HG03571 (cell line): ENCODE results near the gene C1orf94.

Experiments used
- ATAC-seq: cut with Tn5 transposase; IDR thresholded peaks from one replicate; pipeline ENCODE4 v1.9.1; 2021; ENCODE audit not compliant: unreplicated experiment

The C1orf94 gene

DNA sequence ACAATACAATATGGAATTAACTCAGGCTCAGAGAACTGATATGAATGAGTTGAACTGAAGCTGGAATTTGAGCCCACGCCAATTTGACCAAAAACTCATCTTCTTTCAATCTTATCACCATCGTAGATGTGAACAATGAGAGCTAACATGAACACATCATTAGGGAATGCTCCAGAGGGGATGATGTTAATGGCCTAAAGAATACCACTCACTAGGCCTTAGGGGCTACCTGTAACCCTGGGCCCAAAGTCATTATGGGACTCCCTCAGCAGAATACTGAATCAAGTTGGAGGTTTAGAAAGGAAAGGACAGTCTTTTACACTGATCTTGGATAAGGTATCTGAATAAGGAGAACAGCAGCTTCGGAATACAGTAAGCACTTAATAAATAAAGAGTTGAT, 73.6 kb downstream of the C1orf94 start:
- ATAC-seq: no peak

DNA sequence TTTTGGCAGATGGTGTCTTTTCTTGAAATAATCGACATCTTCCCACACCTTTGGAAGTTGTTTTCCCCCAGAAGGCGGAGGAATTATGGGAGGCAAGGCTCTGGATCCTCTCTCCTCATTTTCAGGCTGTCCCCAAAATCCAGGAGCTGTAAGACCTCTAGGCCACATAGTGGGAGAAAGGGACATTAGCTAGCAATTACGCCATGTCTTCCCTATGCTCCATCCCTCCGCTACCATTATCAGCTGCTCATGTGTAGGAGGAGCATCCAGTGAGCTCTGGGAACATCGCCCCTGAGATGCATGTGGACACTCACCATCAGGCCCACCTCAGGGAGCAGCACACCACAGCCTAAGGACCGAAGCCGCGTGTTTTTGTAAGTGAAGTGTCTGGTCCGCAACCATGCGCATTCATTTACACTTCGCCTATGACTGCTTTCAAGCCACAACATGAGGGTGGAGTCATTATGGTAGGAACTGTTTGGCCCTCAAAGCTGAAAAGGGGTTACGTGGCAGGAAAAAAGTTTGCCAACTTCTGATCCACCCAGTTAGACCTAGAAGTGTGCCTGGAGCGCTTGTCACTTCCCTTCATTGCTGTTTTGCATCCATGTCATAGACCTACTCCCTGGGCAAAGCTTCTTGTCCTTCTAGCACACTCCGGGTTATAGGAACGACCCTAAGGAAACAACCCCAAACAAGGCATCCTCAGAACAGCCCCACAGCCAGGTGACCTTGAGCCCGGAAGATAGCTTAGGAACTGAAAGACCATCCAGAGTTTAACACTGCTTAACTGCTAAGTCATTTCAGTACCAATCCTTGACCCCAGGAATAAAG, 85.5 kb downstream of the C1orf94 start:
- no peak for ATAC-seq

DNA sequence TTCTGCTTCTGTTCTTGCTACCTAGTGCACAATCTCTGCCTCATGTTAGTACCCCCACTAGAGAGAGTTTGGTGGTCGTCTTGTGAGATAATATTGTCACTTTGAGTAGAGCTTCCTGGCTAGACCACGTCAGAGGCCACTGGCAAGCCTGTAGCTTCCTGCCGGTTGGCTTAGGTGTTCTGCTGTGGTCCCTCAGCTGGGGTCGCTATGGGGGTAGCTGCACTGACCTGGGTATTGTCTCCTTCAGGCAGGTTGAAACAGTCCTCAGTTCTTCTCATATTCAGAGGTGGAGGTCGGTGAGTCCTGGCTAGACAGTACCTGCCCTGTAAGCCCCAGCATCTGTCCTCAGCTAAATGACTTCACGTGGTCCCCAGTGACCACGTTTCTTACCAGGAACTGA, 86.2 kb downstream of the C1orf94 start:
- ATAC-seq: no peak

DNA sequence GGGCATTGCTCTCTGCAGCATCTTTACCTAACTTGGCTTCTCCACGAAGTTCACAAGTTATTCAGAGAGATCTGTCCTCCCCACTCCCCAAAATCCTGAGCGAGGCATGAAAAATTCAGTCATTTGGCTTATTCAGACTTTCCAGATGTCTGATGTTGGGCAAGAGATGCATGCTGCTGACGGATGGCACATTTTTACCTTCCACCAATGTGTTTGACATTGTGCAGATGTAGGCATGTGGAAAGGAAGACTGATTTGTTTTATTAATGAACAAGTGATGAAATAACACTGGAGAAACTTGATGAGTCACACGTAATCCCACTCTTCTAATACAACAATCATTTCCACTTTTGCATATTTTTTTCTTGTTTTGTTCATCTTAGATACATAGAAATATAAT, 86.7 kb downstream of the C1orf94 start:
- no peak for ATAC-seq

DNA sequence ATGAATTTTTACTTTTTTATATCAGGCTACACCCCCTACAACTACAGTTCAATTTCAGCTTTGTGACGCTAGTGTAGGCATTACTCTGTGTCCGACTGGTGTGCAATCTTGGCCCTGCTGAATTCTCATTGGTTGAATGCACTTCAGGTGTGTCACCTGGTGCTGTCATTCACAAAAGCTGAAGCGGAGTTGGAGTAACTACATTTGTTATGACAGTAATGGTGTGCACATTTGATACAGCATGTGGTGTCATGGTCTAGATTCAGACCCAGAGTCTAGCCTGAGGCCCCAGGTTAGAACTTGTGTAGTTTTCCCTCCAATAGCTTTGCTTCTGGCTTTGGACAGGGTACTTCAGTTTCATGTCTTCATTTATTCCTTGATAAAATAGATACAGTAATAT, 88.7 kb downstream of the C1orf94 start:
- ATAC-seq: no peak

DNA sequence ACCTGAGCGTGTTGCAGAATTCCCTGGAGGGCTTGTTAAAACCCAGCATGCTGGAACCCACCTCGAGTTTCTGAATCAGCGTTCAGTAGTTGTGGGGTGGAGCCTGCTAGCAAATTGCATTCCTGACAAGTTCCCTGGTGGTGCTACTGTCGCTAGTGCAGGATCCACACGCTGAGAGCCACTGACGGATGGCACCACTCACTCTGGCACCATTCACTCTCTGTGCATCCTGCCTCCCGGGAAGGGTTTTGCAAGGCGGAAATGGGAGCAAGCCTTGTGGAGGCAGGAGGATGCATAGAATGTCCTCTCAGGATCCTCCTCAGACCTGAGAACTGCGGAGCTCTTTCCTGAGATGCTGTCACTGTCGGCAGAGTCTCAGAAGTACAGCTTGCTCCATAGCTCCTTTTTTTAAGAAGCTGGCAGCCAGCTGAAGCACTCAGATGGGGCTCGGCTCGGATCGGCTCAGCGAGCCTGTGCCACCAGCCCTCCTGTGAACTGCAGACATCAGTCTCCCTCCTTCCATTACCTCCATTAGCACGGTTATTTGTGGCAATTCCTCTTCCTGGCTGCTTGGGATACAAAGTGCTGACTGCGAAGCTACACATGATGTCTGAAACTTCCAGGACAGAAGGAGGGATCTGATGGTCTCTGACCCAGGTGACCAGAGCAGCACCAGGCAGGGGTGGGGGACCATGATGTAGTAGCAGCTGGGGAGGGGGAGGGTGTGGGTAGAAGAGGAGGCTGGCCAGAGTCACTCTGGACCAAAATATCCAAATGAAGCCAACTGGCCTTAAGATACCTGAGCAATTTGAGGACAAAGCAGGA, 89.6 kb downstream of the C1orf94 start:
- no peak for ATAC-seq

DNA sequence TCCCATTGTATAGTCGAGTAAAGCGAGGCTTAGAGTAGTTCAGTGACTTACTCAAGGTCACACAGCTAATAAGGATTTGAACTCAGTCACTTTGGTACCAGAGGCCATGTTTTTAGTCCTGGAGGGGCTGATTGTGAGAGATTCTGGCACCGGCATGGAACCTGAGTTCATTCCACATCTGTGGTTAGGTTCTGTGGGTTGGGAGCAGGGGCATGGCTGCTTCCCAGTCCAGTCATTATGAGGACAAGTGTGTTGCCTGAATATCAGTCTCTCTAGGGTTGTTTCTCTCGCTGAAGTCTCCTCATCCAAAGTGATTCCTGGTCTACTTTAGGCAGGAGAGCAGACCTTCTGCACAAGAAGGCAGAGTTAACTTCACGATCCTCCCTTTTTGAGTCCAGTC, 90.6 kb downstream of the C1orf94 start:
- ATAC-seq: no peak

DNA sequence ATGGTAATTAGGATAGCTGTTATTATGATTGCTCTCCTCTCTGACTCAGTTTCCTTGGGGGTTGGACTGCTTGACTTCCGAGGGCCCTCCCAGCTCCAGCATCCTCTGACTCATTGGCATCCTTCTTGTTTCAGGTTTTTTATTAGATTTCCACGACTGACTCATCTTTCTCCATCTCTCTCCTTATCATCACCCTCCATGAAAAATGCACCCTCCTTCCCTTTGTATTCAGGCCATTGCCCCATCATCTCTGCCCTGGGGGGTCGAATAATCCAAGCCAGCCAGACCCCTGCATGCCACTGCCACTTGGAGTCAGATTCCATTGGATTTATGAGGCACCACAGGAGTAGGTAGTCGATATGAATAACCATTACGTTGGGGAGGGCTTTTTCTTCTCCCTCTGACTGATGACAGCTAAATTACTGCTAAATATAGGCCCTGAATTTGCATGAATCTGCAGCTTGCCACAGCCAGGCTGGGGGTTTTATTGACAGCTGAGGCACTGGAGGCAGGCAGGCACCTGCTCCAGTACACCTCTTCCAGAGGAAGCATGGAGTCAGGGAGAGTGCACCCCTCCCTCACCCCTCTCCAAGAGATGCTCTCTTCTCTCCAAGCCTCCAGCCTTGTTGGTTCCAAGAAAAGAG, 91.7 kb downstream of the C1orf94 start:
- ATAC-seq: no peak
